C4-2B (cell line): ENCODE results near the gene CDYL.

Experiments used
- ZFX ChIP-seq: fragments of 450-650 bp; IDR thresholded peaks from 2 replicates; pipeline ENCODE4 v1.6.1; 2017
- TF ChIP-seq, protein P1 (sequence below): fragments of 450-650 bp; conservative IDR thresholded peaks from 2 replicates; pipeline ENCODE4 v1.5.1; 2017; ENCODE audit warnings: mild to moderate bottlenecking

DNA sequence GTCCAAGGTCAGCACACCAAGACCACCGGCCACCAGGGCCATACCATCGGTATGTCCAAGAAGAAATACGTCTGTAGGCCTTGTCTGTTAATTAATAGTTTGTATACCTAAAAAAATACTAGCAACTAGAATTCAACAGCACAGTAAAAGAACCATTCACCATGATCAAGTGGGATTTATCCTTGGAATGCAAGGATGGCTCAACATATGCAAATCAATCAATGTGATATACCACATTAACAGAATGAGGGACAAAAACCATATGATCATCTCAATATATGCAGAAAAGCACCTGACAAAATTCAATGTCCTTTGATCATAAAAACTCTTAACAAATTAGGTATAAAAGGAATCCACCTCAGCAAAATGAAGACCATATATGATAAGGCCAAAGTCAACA lies 203.2 kb downstream of the CDYL start:
- TF ChIP-seq, protein P1, sequence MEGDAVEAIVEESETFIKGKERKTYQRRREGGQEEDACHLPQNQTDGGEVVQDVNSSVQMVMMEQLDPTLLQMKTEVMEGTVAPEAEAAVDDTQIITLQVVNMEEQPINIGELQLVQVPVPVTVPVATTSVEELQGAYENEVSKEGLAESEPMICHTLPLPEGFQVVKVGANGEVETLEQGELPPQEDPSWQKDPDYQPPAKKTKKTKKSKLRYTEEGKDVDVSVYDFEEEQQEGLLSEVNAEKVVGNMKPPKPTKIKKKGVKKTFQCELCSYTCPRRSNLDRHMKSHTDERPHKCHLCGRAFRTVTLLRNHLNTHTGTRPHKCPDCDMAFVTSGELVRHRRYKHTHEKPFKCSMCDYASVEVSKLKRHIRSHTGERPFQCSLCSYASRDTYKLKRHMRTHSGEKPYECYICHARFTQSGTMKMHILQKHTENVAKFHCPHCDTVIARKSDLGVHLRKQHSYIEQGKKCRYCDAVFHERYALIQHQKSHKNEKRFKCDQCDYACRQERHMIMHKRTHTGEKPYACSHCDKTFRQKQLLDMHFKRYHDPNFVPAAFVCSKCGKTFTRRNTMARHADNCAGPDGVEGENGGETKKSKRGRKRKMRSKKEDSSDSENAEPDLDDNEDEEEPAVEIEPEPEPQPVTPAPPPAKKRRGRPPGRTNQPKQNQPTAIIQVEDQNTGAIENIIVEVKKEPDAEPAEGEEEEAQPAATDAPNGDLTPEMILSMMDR: no peak
- no peak for TF ChIP-seq ZFX
